Measurements from ENCODE around the gene OPCML. TPM values are rescaled to one million over a fixed set of nuclear protein-coding genes. Genes with fewer than 3 reads are reported as not detected.

Gene OPCML
- total RNA-seq (2021) (0.13 and 0.46 TPM in 2 replicates), Bru-seq, nascent RNA (percentile 10 among the genes with signal in this experiment), BruChase-seq, experiment 1, labeled RNA remaining after a 2-hour chase (percentile 13 among the genes with signal in this experiment), BruChase-seq, experiment 2, labeled RNA remaining after a 6-hour chase (percentile 8 among the genes with signal in this experiment)
- long read RNA-seq = 0 reads

- TF ChIP-seq CTCF (conservative IDR thresholded peaks at IDR 0.05; ENCODE audit: low read depth, low read length) = no peak
- TF ChIP-seq EZH2 (IDR thresholded peaks at IDR 0.05; ENCODE audit: borderline replicate concordance, low read depth, low read length, poor library complexity, severe bottlenecking) = no peak
- BruUV-seq (replicated peaks) = no TSS peak
- POLR2A ChIA-PET (ENCODE audit: low non-redundant PET) = no interaction called here
- no peaks in the 10 kb centered on the region for H3K9me3 ChIP-seq (ENCODE audit: low read depth, low read length, poor library complexity, severe bottlenecking)
- no peaks in the 10 kb centered on the region for H3K36me3 ChIP-seq (ENCODE audit: insufficient read depth, low read length, poor library complexity, severe bottlenecking)
- CTCF ChIA-PET = no interaction called here
- H3K4me1 ChIP-seq (ENCODE audit: insufficient read depth, low read length, poor library complexity, severe bottlenecking) = no peaks in the 10 kb centered on the region
- peaks cover 7% of the 10 kb centered on the region for H3K27me3 ChIP-seq (replicated peaks; ENCODE audit: insufficient read depth, low read depth, low read length, poor library complexity)
- intact Hi-C loops (cut with micrococcal nuclease; ENCODE audit: unreplicated experiment) = no loop called here
- no peak within 1 kb of the TSS for H3K27ac ChIP-seq (ENCODE audit: low read depth, low read length, poor library complexity, severe bottlenecking)
- H3K4me3 ChIP-seq (ENCODE audit: low read depth, low read length, poor library complexity, severe bottlenecking) = no peak within 1 kb of the TSS
- no peak for DNase-seq (ENCODE audit: low spot score)
These were observed at the start of gene OPCML for GRCh38 chr11:133531971-133532651. Gene OPCML (minus strand): TSS chr11:133532501.

- POLR2A ChIA-PET (ENCODE audit: low non-redundant PET) = no interaction called here
- Histone ChIP-seq H3K9me3 (ENCODE audit: low read depth, low read length, poor library complexity, severe bottlenecking) (peaks cover 27% of the 10 kb centered on the region), H3K4me3 (ENCODE audit: low read depth, low read length, poor library complexity, severe bottlenecking) (no peak overlapping the region), H3K27me3 (replicated peaks; ENCODE audit: insufficient read depth, low read depth, low read length, poor library complexity) (no peaks in the 10 kb centered on the region), H3K36me3 (ENCODE audit: insufficient read depth, low read length, poor library complexity, severe bottlenecking) (no peaks in the 10 kb centered on the region), H3K4me1 (ENCODE audit: insufficient read depth, low read length, poor library complexity, severe bottlenecking) (no peaks in the 10 kb centered on the region), H3K27ac (ENCODE audit: low read depth, low read length, poor library complexity, severe bottlenecking) (no peak overlapping the region)
- BruUV-seq (replicated peaks) = no TSS peak
- intact Hi-C loops (cut with micrococcal nuclease; ENCODE audit: unreplicated experiment) = no loop called here
- CTCF ChIA-PET = no interaction called here
- TF ChIP-seq CTCF (conservative IDR thresholded peaks at IDR 0.05; ENCODE audit: low read depth, low read length) = no peak
- TF ChIP-seq EZH2 (IDR thresholded peaks at IDR 0.05; ENCODE audit: borderline replicate concordance, low read depth, low read length, poor library complexity, severe bottlenecking) = no peak
- DNase-seq (ENCODE audit: low spot score) = no peak
These were observed 48.8 kb upstream of the OPCML start for GRCh38 chr11:133581091-133581490.

- H3K9me3 ChIP-seq (ENCODE audit: low read depth, low read length, poor library complexity, severe bottlenecking) = peaks cover 29% of the 10 kb centered on the region
- H3K27ac ChIP-seq (ENCODE audit: low read depth, low read length, poor library complexity, severe bottlenecking) = no peak overlapping the region
- no peak for DNase-seq (ENCODE audit: low spot score)
- H3K4me1 ChIP-seq (ENCODE audit: insufficient read depth, low read length, poor library complexity, severe bottlenecking) = no peaks in the 10 kb centered on the region
- no peaks in the 10 kb centered on the region for H3K36me3 ChIP-seq (ENCODE audit: insufficient read depth, low read length, poor library complexity, severe bottlenecking)
- no peaks in the 10 kb centered on the region for H3K27me3 ChIP-seq (replicated peaks; ENCODE audit: insufficient read depth, low read depth, low read length, poor library complexity)
- no TSS peak for BruUV-seq (replicated peaks)
- POLR2A ChIA-PET (ENCODE audit: low non-redundant PET) = no interaction called here
- intact Hi-C loops (cut with micrococcal nuclease; ENCODE audit: unreplicated experiment) = no loop called here
- no peak overlapping the region for H3K4me3 ChIP-seq (ENCODE audit: low read depth, low read length, poor library complexity, severe bottlenecking)
- CTCF ChIA-PET = no interaction called here
- TF ChIP-seq EZH2 (IDR thresholded peaks at IDR 0.05; ENCODE audit: borderline replicate concordance, low read depth, low read length, poor library complexity, severe bottlenecking) (no peak), CTCF (conservative IDR thresholded peaks at IDR 0.05; ENCODE audit: low read depth, low read length) (no peak)
These were observed 47.1 kb upstream of the OPCML start for GRCh38 chr11:133579165-133580031.

Data from A673 (cell line).